GM12892 (cell line): Measurements from ENCODE around the gene L1CAM.
"Not testable (repeated sequence)": the region's sequence is repeated elsewhere in the genome, so short reads cannot be mapped to it uniquely, and the experiment has no call there.

ENCODE experiments used
- POLR2A ChIP-seq: IDR thresholded peaks from 2 replicates; pipeline ENCODE4 v1.6.1; 2011; ENCODE audit warnings: low read depth, low read length, control low read depth
- POLR2AphosphoS5 ChIP-seq: IDR thresholded peaks from 2 replicates; pipeline ENCODE4 v1.6.1; 2011; ENCODE audit warnings: low read depth, low read length, control low read depth
- TAF1 ChIP-seq: IDR thresholded peaks from 2 replicates; pipeline ENCODE4 v1.6.1; 2011; ENCODE audit warnings: low read depth, mild to moderate bottlenecking, control low read depth, low read length, borderline replicate concordance

- TF ChIP-seq POLR2AphosphoS5, POLR2A, TAF1: not testable (repeated sequence)
Measured at GRCh38 chrX:153818064-153818463, 67.9 kb downstream of the L1CAM start.
